Endothelial cell of umbilical vein (primary cell): ENCODE measurements around the gene EIF3D. TPM values are rescaled to one million over a fixed set of nuclear protein-coding genes. Genes with fewer than 3 reads are reported as not detected.
A peak's percentile ranks its signal among the peaks of the same experiment; 100 is the strongest.

Source experiments
- BruUV-seq: library from RNA; stranded (reverse); fragments of 400-500 nt; replicated peaks from 2 replicates; lab custom pipeline; 2021; lab: Mats Ljungman, UMichigan
- CTCF ChIA-PET: fragments of 300-600, 350-600 bp; sonication (Branson Sonifier 250); formaldehyde crosslinking; loops from one replicate; lab custom pipeline; 2021; ENCODE audit warnings: antibody characterized with exemption, inconsistent platforms; lab: Charles Lee
- POLR2A ChIA-PET: fragments of 300-600, 350-600 bp; sonication (Branson Sonifier 250); formaldehyde crosslinking; loops from one replicate; lab custom pipeline; 2021; ENCODE audit warnings: antibody characterized with exemption, inconsistent platforms; lab: Charles Lee
- DNase-seq: peaks from one replicate; pipeline ENCODE4 v3.0.0-alpha.2; 2011; ENCODE audit warnings: low read depth, low spot score
- FAIRE-seq: peaks from 2 replicates; lab custom pipeline; 2011; peaks lifted over from hg19 to GRCh38; lab: Jason Lieb, UNC
- H2AFZ ChIP-seq: 2 replicates; pipeline ENCODE4 v1.6.0; 2012; ENCODE audit warnings: low read depth, low read length, control low read depth, inconsistent platforms
- H3K27ac ChIP-seq: 2 replicates; pipeline ENCODE4 v1.5.1; 2011; ENCODE audit warnings: low read depth, mild to moderate bottlenecking, control low read depth, low read length, moderate library complexity; ENCODE audit not compliant: insufficient read depth
- H3K27me3 ChIP-seq, 2 experiments: 2 replicates each; pipeline versions ENCODE4 v1.6.0 to v1.6.1; 2011; ENCODE audit warnings: low read length in 2 of 2, mixed read lengths in 1 of 2; ENCODE audit not compliant: control insufficient read depth in 2 of 2, insufficient read depth in 2 of 2
- H3K36me3 ChIP-seq, 2 experiments: 2 replicates in 1 of 2; 3 replicates in 1 of 2; pipeline ENCODE4 v1.5.1; 2011; ENCODE audit warnings: low read length in 2 of 2, mild to moderate bottlenecking in 1 of 2, moderate library complexity in 1 of 2; ENCODE audit not compliant: control insufficient read depth in 2 of 2, insufficient read depth in 2 of 2; ENCODE audit errors: extremely low read depth in 1 of 2
- H3K4me1 ChIP-seq: 3 replicates; pipeline ENCODE4 v1.5.1; 2011; ENCODE audit warnings: mild to moderate bottlenecking, low read length; ENCODE audit not compliant: control insufficient read depth, insufficient read depth; ENCODE audit errors: extremely low read depth
- H3K4me2 ChIP-seq: 2 replicates; pipeline ENCODE4 v1.6.1; 2011; ENCODE audit warnings: low read length, control low read depth, mixed read lengths; ENCODE audit not compliant: insufficient read depth
- H3K4me3 ChIP-seq, 3 experiments: fragments of 200-600 bp in 1 of 3; sonication (generic), shearing (Covaris generic) in 1 of 3; replicated peaks in 1 of 3; 2 replicates each; pipeline ENCODE4 v1.5.1; 2011 to 2016; ENCODE audit warnings: control low read depth in 3 of 3, low read length in 3 of 3, mild to moderate bottlenecking in 2 of 3, inconsistent platforms in 1 of 3, low read depth in 1 of 3, moderate library complexity in 1 of 3; ENCODE audit not compliant: insufficient read depth in 1 of 3
- H3K79me2 ChIP-seq: 2 replicates; pipeline ENCODE4 v1.6.0; 2012; ENCODE audit warnings: low read length, inconsistent platforms; ENCODE audit not compliant: control insufficient read depth, insufficient read depth
- H3K9ac ChIP-seq: replicated peaks from 2 replicates; pipeline ENCODE3; 2011; ENCODE audit warnings: low read length, control low read depth; ENCODE audit not compliant: insufficient read depth; ENCODE audit errors: extremely low read depth
- H3K9me1 ChIP-seq: replicated peaks from 3 replicates; pipeline ENCODE4 v1.6.0; 2011; ENCODE audit warnings: mild to moderate bottlenecking, low read length; ENCODE audit not compliant: control insufficient read depth, insufficient read depth; ENCODE audit errors: extremely low read depth
- H3K9me3 ChIP-seq: replicated peaks from 2 replicates; pipeline ENCODE4 v1.5.1; 2012; ENCODE audit warnings: low read length, inconsistent platforms; ENCODE audit not compliant: control insufficient read depth, insufficient read depth
- H4K20me1 ChIP-seq: replicated peaks from 2 replicates; pipeline ENCODE3; 2011; ENCODE audit warnings: mild to moderate bottlenecking, low read length; ENCODE audit not compliant: control insufficient read depth, insufficient read depth; ENCODE audit errors: extremely low read depth
- CTCF ChIP-seq, 2 donors: IDR thresholded peaks; 1 replicate in 1 of 2; 2 replicates in 1 of 2; pipeline ENCODE4 v1.5.1; 2011; ENCODE audit warnings: low read length in 2 of 2, mild to moderate bottlenecking in 2 of 2, moderate library complexity in 2 of 2, control low read depth in 1 of 2, inconsistent platforms in 1 of 2, low read depth in 1 of 2; ENCODE audit not compliant: insufficient read depth in 1 of 2; ENCODE audit errors: extremely low read depth in 1 of 2
- FOS ChIP-seq: IDR thresholded peaks from 2 replicates; pipeline ENCODE4 v1.6.1; 2011; ENCODE audit warnings: mild to moderate bottlenecking, low read length, moderate library complexity, borderline replicate concordance; ENCODE audit not compliant: insufficient read depth
- MAX ChIP-seq: IDR thresholded peaks from 2 replicates; pipeline ENCODE4 v1.6.1; 2011; ENCODE audit not compliant: insufficient read depth, insufficient read length
- MYC ChIP-seq: IDR thresholded peaks from one replicate; pipeline ENCODE4 v1.6.1; 2011; ENCODE audit warnings: mild to moderate bottlenecking, low read depth, low read length
- POLR2AphosphoS5 ChIP-seq: IDR thresholded peaks from 2 replicates; pipeline ENCODE4 v1.6.1; 2012; ENCODE audit warnings: low read depth, mild to moderate bottlenecking, control low read depth, low read length, moderate library complexity; ENCODE audit not compliant: insufficient read depth
- dilution Hi-C: fragments of 300-500 bp; cut with MboI; formaldehyde crosslinking; loops from one replicate; pipeline ENCODE4 v1.15.0; 2019; ENCODE audit warnings: low sequenced_read_pairs; ENCODE audit not compliant: extremely low pct_ligation_motif_present
- intact Hi-C: fragments of 100-400 bp; cut with micrococcal nuclease; formaldehyde crosslinking; loops from one replicate; pipeline ENCODE4 v1.10.0; 2022
- polyA plus RNA-seq, 4 experiments: library from polyadenylated mRNA; depleted of rRNA in 3 of 4; stranded (reverse) in 3 of 4; unstranded in 1 of 4; fragments of >200 nt; gene quantifications; 2 replicates each; pipeline versions ENCODE4 v1.2.1 to v1.2.3, GENCODE V29; 2011 to 2012; ENCODE audit warnings: missing spikeins in 1 of 4
- total RNA-seq: library from RNA; stranded (reverse); gene quantifications from 2 replicates; pipeline ENCODE4 v1.2.3, GENCODE V29; 2021

Gene EIF3D
- total and polyA plus RNA-seq, 2 donors (not counting 3 experiments of a cell fraction or from before 2014, with no cell fraction given): 201 to 413 TPM

- Histone ChIP-seq H4K20me1 (no peaks in the 10 kb centered on the region), H3K36me3 (peaks cover 0 to 3% of the 10 kb centered on the region in 2 experiments), H3K27me3 (no peaks in the 10 kb centered on the region), H3K4me3 (no peak overlapping the region), H3K27ac (peak overlapping the region; percentile 91), H3K4me1 (peaks cover 63% of the 10 kb centered on the region), H3K79me2 (peaks cover 5% of the 10 kb centered on the region), H3K9me3 (no peaks in the 10 kb centered on the region), H2AFZ (no peak overlapping the region), H3K9me1 (no peaks in the 10 kb centered on the region), H3K9ac (peak overlapping the region; percentile 26), H3K4me2 (no peak overlapping the region)
- TF ChIP-seq MAX (no peak), CTCF (IDR thresholded peaks at IDR 0.05; ENCODE audit: extremely low read depth in 1 of 2, insufficient read depth in 1 of 2, low read depth in 1 of 2, low read length in 2 of 2) (no peak), FOS (peak; percentile 16), POLR2AphosphoS5 (no peak), MYC (no peak)
- ChIA-PET CTCF (interaction anchor here (0.7 to 5.3 kb wide), 7 partner anchors 79 to 167 kb away, joined by 3 to 68 read pairs (median 6); partner anchors contain the start of gene MYH9), POLR2A (interaction anchor here (0.6 to 2.0 kb wide), 9 partner anchors 79 to 138 kb away, joined by 3 to 7 read pairs (median 4); partner anchors contain the start of gene MYH9)
- intact Hi-C loops (loop anchor here (5.0 kb wide), 1 partner anchor 100 kb away; no protein-coding TSS in a partner anchor), dilution Hi-C loops (no loop called here)
- DNase-seq (no peak), FAIRE-seq (peak; percentile 24)
- BruUV-seq: TSS peak; percentile 8
Measured at GRCh38 chr22:36467042-36467810, 61.7 kb downstream of the EIF3D start.
